Pons (tissue), 1 donor: Measurements from ENCODE around the gene ST6GALNAC4.

Source experiments
- DNase-seq: peaks from one replicate; pipeline ENCODE4 v3.0.0-alpha.2; 2016; ENCODE audit warnings: low spot score

Gene ST6GALNAC4

DNA sequence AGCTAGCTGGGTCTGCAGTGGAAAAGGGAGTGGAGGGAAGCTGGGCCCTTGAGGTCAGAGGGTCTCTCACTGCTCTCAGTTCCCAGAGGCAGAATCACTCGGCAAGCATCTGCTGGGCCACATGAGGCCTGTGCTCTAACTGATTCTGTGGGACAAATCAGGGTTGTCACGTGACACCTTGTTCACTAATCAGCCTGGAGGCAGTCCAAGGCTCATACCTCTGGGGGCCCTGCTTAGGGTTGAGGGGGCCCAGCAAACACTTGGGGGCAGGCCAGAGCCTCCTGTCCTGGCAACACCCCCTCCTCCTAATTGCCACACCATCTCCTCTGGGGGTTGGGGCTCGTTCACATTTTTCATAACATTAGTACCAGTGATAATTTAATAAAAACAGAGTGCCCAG is 29.9 kb upstream of the ST6GALNAC4 start:
- DNase-seq = peak; percentile 22

GRCh38 chr9:127945942-127946341 is 29.1 kb upstream of the ST6GALNAC4 start:
- peak; percentile 12 for DNase-seq

DNA sequence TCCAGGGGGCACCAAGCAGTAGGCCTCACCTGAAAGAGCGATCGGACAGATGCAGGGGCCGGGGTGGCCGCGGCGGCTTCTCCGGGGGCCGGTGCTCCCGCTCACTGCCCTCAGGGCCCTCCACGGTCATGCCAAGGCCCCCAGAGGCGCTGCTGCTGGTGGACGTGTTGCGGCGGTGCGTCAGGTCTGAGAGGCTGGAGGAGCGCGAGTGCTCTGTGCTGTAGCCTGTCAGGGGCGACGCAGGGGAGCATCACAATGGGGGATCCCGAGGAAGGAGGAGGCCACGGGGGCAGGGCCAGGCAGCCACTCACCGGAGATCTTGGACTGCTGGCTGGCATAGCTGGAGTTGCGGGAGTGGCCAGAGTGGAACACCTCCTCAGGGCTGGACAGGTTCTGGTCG is 28.5 kb upstream of the ST6GALNAC4 start:
- no peak for DNase-seq

- DNase-seq = no peak
Measured at GRCh38 chr9:127944586-127945218, 27.9 kb upstream of the ST6GALNAC4 start.

- DNase-seq = peak; percentile 89
Measured at GRCh38 chr9:127943731-127944144, 26.9 kb upstream of the ST6GALNAC4 start.

GRCh38 chr9:127943011-127943662 is 26.3 kb upstream of the ST6GALNAC4 start:
- DNase-seq = no peak

- peak; percentile 18 for DNase-seq
Measured at GRCh38 chr9:127942216-127943010, 25.6 kb upstream of the ST6GALNAC4 start.

- DNase-seq = peak; percentile 18
Measured at GRCh38 chr9:127941961-127942215, 25.0 kb upstream of the ST6GALNAC4 start.

GRCh38 chr9:127941062-127941960 is 24.5 kb upstream of the ST6GALNAC4 start:
- peak; percentile 25 for DNase-seq

- no peak for DNase-seq
Measured at GRCh38 chr9:127940593-127940992, 23.8 kb upstream of the ST6GALNAC4 start.

DNA sequence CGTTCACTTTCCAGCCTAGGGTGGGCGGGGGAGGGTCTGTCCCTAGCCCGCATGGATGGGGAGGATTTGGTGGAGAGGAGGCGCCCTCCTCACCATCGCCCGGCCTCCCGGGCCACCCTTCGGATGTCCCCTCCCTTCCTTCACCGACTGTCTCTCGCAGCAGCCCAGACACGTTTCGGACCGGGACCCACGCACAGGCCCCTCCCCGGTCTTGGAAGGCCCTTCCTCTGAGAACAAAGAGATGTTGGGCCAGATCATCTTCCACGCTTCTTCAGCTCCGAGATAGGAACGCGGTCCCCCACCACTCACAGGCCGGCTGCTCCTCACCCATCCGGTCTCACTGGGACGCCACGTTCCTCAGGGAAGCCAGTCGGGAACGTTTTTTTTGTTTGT is 21.5 kb upstream of the ST6GALNAC4 start:
- no peak for DNase-seq

- DNase-seq = peak; percentile 59
Measured at GRCh38 chr9:127937388-127938297, 20.8 kb upstream of the ST6GALNAC4 start, which contains the start of gene DPM2. Gene DPM2 (minus strand): TSS chr9:127937854. CDS start chr9:127937820, 34 bp downstream.

- no peak for DNase-seq
Measured at GRCh38 chr9:127937056-127937387, 20.2 kb upstream of the ST6GALNAC4 start.

GRCh38 chr9:127936347-127936852 is 19.6 kb upstream of the ST6GALNAC4 start:
- DNase-seq = no peak

DNA sequence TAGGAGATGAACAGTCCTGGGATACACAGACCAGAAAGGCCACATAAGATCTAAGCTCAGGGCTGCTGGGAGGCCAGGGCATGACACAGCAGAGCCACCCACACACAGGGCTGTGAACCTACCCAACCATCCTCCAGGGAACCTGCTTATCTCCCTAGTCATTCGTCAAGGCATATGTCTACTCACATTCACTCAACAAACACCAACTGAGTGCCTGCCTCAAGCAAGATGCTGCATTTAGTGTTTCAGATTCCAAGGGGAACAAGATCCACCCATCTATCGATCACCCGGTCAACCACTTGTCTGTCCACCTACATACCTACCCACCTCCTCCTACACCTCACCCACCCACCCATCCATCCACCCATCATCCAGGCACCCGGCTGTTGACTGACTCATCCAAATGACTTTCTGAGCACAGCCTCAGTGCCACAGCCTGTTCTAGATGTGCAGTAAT is 19.0 kb upstream of the ST6GALNAC4 start:
- DNase-seq = no peak

- no peak for DNase-seq
Measured at GRCh38 chr9:127934986-127935385, 18.1 kb upstream of the ST6GALNAC4 start.

GRCh38 chr9:127934248-127934647 is 17.4 kb upstream of the ST6GALNAC4 start:
- no peak for DNase-seq

GRCh38 chr9:127931092-127931881 is 14.4 kb upstream of the ST6GALNAC4 start:
- no peak for DNase-seq

DNA sequence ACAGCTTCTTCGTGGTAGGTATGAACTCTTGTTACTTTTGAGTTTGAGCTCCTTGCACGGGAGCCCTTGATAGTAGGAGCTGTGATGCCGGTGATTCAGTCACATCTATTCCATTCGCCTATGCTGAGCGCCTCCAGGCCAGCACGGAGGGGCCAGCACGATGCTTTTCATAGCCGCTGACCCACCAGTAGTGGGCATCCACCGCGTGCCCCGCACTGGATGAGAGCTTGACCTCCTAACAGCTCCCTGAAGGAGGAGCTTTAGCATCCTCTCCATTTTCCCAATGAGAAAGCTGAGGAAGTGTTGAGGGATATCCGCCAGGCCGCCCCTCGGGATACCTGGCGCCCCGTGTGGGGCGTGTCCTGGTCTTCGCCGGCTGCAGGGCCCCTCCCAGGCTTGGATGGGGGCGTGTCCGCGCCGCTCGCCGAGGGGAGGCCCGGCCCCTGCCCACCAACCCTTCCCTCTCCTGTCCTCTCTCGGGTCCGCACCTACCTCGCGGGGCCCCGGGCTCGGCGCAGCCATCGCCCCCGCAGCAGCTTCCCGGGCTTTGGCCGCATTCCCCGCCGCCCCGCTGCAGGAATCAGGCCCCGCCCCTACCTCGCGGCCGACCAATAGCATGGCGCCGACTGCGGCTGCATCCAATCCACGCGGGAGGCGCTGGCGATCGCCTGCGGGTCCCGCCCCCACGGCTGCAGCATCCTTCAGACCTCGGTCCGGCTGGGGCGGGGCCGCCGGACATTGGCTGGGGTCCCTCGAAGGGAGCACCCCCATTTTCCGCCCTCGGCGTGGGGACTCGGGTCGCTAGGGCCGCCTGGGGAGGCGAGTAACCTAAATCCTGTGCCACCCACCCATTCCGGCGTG is 13.6 kb upstream of the ST6GALNAC4 start, which contains the start of gene PIP5KL1:
Gene PIP5KL1, minus strand, starts transcription at position 547 of the 861 bp plus-strand sequence. Its CDS starts 25 bp downstream, at position 522.
- peak; percentile 65 for DNase-seq
